ENCODE measurements around the gene TMEM179B.
A peak's percentile ranks its signal among the peaks of the same experiment; 100 is the strongest.
"Not testable (repeated sequence)": the region's sequence is repeated elsewhere in the genome, so short reads cannot be mapped to it uniquely, and the experiment has no call there.

Gene TMEM179B

GRCh38 chr11:62791501-62792201 is 4.4 kb downstream of the TMEM179B start, which contains the start of gene TMEM223:
Gene TMEM223, minus strand, starts transcription at chr11:62792006. Its CDS starts 12 bp downstream, at chr11:62791994.
- DNase-seq: peak; percentile 91

GRCh38 chr11:62792202-62792575 is 5.0 kb downstream of the TMEM179B start:
- no peak for DNase-seq

- DNase-seq: no peak
Observed at GRCh38 chr11:62794201-62794775, 7.1 kb downstream of the TMEM179B start.

GRCh38 chr11:62796281-62796680 is 9.1 kb downstream of the TMEM179B start:
- DNase-seq: no peak

- no peak for DNase-seq
Observed at GRCh38 chr11:62799486-62799885, 12.3 kb downstream of the TMEM179B start.

- no peak for DNase-seq
Observed at GRCh38 chr11:62801071-62801470, 13.9 kb downstream of the TMEM179B start.

GRCh38 chr11:62804310-62805075 is 17.3 kb downstream of the TMEM179B start:
- no peak for DNase-seq

- peak; percentile 96 for DNase-seq
Observed at GRCh38 chr11:62805076-62805892, 18.1 kb downstream of the TMEM179B start, which contains the start of gene NXF1. Gene NXF1, minus strand, starts transcription at chr11:62805440. Its CDS starts 84 bp downstream, at chr11:62805356.

GRCh38 chr11:62805961-62806441 is 18.8 kb downstream of the TMEM179B start:
- DNase-seq: peak; percentile 53

GRCh38 chr11:62806611-62807121 is 19.5 kb downstream of the TMEM179B start:
- no peak for DNase-seq

- no peak for DNase-seq
Observed at GRCh38 chr11:62810748-62811147, 23.5 kb downstream of the TMEM179B start.

GRCh38 chr11:62811659-62812058 is 24.5 kb downstream of the TMEM179B start:
- DNase-seq: no peak

- no peak for DNase-seq
Observed at GRCh38 chr11:62816557-62816956, 29.4 kb downstream of the TMEM179B start.

- no peak for DNase-seq
Observed at GRCh38 chr11:62817129-62817528, 29.9 kb downstream of the TMEM179B start.

- no peak for DNase-seq
Observed at GRCh38 chr11:62823677-62824076, 36.5 kb downstream of the TMEM179B start.

- not testable (repeated sequence) for DNase-seq
Observed at GRCh38 chr11:62828130-62828529, 40.9 kb downstream of the TMEM179B start.

GRCh38 chr11:62830904-62831519 is 43.8 kb downstream of the TMEM179B start:
- DNase-seq: no peak

- DNase-seq: peak; percentile 99
Observed at GRCh38 chr11:62831520-62832335, 44.5 kb downstream of the TMEM179B start, which contains the start of gene STX5. Gene STX5, minus strand, starts transcription at chr11:62832051. Its CDS starts 808 bp downstream, at chr11:62831243.

GRCh38 chr11:62832336-62833234 is 45.4 kb downstream of the TMEM179B start, which contains the start of gene TEX54:
Gene TEX54, minus strand, starts transcription at chr11:62832841.
- DNase-seq: no peak

GRCh38 chr11:62835336-62835735 is 48.1 kb downstream of the TMEM179B start:
- no peak for DNase-seq

All from CD4-positive, alpha-beta T cell treated with Interleukin-17A for 1 hour (primary cell).